NOMO-1 (cell line): ENCODE data around the gene SF3A2.

Experiments
- DNase-seq, 2 experiments: peaks; one replicate each; lab custom pipeline; 2025; ENCODE audit not compliant: unreplicated experiment in 2 of 2; lab: John Stamatoyannopoulos, UW

SF3A2 gene

DNA sequence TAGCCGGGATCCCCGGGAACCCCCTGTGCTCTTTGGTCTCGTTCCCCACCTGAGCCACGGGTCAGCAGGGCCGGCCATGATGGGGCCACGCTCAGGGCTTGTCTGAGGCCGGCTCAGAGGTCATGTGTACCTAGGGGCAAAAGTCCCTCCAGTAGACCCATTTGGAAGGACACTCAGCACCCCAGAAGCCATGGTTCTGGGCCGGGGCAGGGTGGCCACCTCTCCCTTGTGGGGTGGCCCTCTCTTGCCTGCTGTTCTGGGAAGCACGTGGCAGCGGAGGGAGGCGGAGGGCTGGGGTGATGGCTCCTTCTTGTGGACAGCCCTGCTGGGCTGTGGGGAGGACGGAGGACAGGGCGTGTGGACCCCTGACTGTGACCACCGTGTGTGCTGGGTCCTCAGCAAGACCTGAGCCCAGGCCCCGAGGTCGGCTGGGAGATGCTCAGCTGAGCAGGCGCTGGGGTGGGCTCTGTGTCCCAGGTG lies 51.8 kb downstream of the SF3A2 start:
- DNase-seq, result no peak

DNA sequence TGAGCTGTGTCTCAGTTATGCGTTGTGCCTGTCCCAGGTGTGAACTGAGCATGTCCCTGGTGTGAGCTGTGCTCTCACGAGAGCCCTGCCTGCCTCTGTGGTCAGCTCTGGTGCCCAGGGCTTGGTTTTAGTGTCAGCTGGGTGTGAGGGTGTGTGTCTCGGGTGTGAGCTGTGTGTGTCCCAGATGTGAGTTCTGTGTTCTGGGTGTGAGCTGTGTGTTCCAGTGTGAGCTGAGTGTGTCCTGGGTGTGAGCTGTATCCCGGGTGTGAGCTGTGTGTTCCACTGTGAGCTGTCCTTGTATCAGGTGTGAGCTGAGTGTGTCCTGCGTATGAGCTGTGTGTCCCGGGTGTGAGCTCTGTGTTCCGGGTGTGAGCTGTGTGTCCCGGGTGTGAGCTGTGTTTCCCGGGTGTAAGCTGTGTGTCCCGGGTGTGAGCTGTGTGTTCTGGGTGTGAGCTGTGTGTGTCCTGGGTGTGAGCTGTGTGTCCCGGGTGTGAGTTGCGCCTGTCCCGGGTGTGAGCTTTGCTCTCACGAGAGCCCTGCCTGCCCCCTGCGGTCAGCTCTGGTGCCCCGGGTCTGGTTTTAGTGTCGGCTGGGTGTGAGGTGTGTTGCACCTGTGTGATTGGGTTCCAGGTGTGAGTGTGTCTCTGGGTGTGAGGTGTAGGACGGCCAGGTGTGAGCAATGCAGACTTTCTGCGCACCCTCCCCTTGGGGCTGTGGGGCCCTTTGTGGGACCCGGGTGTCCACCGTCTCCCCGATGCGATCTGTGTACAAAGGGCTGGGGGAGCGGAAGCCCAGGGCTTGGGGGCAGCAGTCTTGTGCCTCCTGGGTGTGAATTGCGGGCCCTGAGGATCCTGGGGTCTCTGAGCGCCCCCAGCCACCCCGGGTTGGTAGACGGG lies 52.4 kb downstream of the SF3A2 start:
- DNase-seq, result no peak

DNA sequence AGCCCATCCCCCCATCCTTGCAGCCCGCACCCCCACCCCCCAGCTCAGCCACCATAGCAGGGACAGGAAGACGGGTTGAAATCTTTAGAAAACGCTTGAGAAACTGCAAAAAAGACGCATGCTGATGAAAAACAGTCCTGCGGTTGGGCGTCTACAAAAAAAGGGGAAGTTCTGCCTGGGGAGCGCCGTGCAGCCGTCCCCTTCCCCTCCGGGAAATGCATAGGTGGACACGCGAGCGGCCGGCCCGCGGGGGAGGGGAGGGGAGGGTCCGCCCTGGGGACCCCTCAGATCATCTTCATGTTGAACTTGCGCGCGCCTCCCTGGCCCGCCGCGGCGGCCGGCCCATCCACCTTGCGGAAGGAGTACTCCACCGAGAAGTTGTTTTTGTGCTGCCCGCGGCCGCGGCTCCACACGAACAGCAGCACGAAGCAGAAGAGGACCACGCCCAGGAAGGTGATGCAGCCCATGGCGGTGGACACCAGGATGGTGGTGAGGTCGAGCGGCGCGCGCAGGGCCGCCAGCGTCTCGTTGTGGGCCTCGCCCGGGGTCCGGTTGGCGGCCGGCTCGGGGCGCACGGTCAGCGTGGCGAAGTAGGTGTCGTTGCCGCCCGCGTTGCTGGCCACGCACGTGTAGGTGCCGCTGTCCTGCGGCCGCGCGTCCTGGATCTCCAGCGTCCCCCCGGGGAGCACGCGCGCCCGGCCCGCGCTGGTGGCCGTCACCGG lies 53.3 kb downstream of the SF3A2 start:
- DNase-seq, result peak; percentile 94 to 96

DNA sequence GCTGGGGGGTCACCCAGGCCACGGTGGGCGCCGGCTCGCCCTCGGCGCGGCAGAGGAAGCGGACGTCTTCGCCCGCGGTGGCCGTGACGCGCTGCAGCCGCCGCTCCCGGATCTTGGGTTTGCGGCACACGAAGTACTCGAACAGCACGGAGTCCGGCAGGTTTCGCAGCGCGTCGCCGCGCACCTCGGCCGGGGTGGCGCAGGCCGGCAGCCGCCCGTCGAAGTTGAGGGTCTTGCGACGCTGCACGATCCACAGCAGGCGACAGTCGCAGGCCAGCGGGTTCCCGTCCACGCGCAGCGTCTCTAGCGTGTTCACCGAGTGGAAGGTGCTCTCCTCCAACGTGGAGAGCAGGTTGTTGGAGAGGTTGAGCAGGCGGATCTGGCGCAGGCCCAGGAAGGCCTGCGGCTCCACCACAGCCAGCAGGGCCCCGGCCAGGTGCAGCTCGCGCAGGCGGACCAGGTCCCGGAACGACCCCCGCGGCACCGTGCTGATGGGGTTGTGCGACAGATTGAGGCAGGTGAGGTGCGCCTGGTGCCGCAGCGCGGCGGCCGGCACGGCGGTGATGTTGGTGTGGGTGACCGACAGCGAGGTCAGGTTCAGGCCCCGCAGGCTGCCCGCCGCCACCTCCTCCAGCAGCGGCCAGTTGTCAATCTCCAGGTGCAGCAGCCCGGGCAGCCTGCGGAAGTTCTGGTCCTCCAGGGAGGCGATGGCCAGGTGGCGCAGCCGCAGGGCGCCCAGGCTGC lies 54.0 kb downstream of the SF3A2 start:
- DNase-seq, result no peak

DNA sequence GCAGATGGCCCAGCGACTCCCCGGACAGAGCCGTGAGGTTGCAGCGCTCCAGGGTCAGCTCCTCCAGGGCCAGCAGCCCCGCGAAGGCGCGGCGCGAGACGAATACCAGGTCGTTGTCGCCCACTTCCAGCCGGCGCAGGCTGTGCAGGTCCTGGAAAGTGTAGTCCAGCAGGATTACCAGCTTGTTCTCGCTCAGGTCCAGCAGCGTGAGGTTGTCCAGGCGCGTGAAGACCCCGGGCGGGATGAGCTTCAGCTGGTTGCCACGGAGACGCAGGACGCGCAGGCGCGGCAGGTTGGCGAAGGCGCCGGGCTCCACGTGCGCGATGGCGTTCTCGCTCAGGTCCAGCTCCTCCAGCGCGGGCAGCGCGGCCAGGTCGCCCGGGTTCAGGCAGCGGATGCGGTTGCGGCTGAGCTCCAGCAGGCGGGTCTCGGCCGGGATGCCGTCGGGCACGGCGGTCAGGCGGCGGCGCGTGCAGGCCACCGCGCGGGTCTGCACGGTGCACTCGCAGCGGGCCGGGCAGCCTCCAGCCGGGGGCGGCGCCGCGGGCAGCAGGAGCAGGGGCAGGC lies 54.6 kb downstream of the SF3A2 start:
- DNase-seq, result no peak

DNA sequence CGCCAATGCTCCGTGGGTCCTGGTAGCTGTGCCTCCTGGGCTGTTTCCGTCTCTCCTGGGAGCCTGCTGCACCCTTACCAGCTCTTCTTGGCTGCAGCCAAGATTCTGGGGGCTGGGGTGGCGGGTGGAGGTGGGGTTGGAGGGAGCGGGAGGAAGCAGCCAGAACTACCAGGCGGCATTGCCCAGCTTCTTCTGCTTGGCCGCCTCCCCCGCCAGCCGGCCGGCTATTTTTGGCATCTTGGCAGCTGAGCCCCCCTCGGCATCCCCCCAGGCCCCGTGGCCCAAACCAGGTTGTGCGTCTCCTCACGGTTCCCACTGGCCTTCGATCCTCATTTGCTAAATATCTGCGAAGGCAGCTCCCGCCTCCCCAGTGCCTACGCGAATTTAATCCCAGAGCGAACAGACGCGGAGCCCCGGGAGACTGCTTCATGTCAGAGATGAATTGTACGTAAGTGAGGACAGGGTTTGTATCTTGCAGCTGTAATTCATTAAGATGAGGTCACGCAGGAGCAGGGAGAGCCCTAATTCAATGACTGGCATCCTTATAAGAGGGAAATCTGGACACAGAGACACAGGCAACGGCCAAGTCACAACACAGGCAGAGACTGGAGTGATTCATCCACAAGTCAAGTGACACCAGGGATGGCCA lies 58.2 kb downstream of the SF3A2 start:
- no peak for DNase-seq

DNA sequence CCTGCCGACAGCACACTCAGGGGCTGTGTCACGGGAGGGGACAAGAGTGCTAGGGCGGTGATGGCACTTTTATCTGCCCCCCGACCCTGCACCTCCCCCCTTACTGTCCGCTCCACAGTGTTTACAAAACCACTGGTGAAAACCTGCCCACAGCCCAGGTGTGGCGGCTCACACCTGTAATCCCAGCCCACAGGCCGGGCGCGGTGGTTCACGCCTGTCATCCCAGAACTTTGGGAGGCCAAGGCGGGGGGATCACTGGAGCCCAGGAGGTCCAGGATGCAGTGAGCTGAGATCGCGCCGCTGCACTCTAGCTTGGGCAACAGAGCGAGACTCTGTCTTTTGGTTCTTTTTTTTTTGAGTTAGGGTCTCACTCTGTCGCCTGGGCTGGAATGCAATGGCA lies 59.5 kb downstream of the SF3A2 start:
- DNase-seq, result no peak
